HCT116 (cell line): ENCODE data around the gene SYCE3. TPM values are rescaled to one million over a fixed set of nuclear protein-coding genes. Genes with fewer than 3 reads are reported as not detected.

ENCODE experiments used
- ATAC-seq: fragments of 200-7000 bp; cut with Tn5 transposase; 2 replicates; pipeline ENCODE4 v1.9.1; 2020; ENCODE audit warnings: mild to moderate bottlenecking, moderate library complexity
- BruUV-seq: library from RNA; stranded (reverse); fragments of 400-500 nt; replicated peaks from 2 replicates; lab custom pipeline; 2021; lab: Mats Ljungman, UMichigan
- CTCF ChIA-PET: fragments of 300-600 bp; sonication (Branson Sonifier 250); formaldehyde crosslinking; loops from one replicate; lab custom pipeline; 2021; ENCODE audit warnings: antibody characterized with exemption; lab: Charles Lee
- POLR2A ChIA-PET: fragments of 300-600, 350-600 bp; sonication (Branson Sonifier 250); formaldehyde crosslinking; loops from one replicate; lab custom pipeline; 2021; ENCODE audit warnings: antibody characterized with exemption; lab: Charles Lee
- RAD21 ChIA-PET, 2 experiments: fragments of 300-600 bp; sonication (Branson Sonifier 250); formaldehyde crosslinking; loops; one replicate each; lab custom pipeline; 2023; ENCODE audit warnings: low total read pairs in 2 of 2; ENCODE audit not compliant: uncharacterized antibody in 2 of 2, unreplicated experiment in 2 of 2, low non-redundant PET in 1 of 2; lab: Charles Lee
- DNase-seq: peaks from one replicate; pipeline ENCODE4 v3.0.0-alpha.2; 2010; ENCODE audit warnings: low read depth, low spot score
- H2AFZ ChIP-seq: fragments of 200-600 bp; shearing (Covaris generic), sonication (generic); 2 replicates; pipeline ENCODE4 v1.6.1; 2017; ENCODE audit warnings: low read depth, mixed run types, mixed read lengths, antibody characterized with exemption, low read length; ENCODE audit not compliant: poor library complexity, severe bottlenecking
- H3K27ac ChIP-seq: 2 replicates; pipeline ENCODE4 v1.5.1; 2012; ENCODE audit warnings: low read depth, low read length
- H3K27me3 ChIP-seq: fragments of 200-600 bp; sonication (generic); 2 replicates; pipeline ENCODE4 v1.6.1; 2016; ENCODE audit warnings: mixed run types, low read length, mixed read lengths; ENCODE audit not compliant: insufficient read depth
- H3K36me3 ChIP-seq, 2 experiments: fragments of 200-500 bp in 1 of 2; fragments of 200-600 bp in 1 of 2; sonication (Bioruptor generic) in 1 of 2; sonication (generic) in 1 of 2; 2 replicates each; pipeline versions ENCODE4 v1.5.1 to v1.6.1; 2014 to 2016; ENCODE audit warnings: low read length in 2 of 2, inconsistent platforms in 1 of 2, mixed read lengths in 1 of 2, mixed run types in 1 of 2; ENCODE audit not compliant: insufficient read depth in 2 of 2, control insufficient read depth in 1 of 2
- H3K4me1 ChIP-seq, 2 experiments: fragments of 200-600 bp in 1 of 2; sonication (generic) in 1 of 2; 2 replicates each; pipeline versions ENCODE4 v1.5.1 to v1.6.1; 2012 to 2017; ENCODE audit warnings: low read length in 2 of 2, inconsistent platforms in 1 of 2, mild to moderate bottlenecking in 1 of 2, mixed read lengths in 1 of 2, mixed run types in 1 of 2, moderate library complexity in 1 of 2; ENCODE audit not compliant: insufficient read depth in 2 of 2, control insufficient read depth in 1 of 2
- H3K4me2 ChIP-seq: fragments of 200-600 bp; sonication (generic); 2 replicates; pipeline ENCODE4 v1.6.1; 2017; ENCODE audit warnings: mixed run types, low read length, mixed read lengths
- H3K4me3 ChIP-seq, 2 experiments: fragments of 200-600 bp in 1 of 2; sonication (generic) in 1 of 2; replicated peaks in 1 of 2; 2 replicates each; pipeline ENCODE4 v1.5.1; 2011 to 2016; ENCODE audit warnings: low read length in 2 of 2, control low read depth in 1 of 2, low read depth in 1 of 2, mild to moderate bottlenecking in 1 of 2, mixed read lengths in 1 of 2, mixed run types in 1 of 2
- H3K79me2 ChIP-seq: fragments of 200-600 bp; sonication (generic); 2 replicates; pipeline ENCODE4 v1.6.1; 2017; ENCODE audit warnings: mild to moderate bottlenecking, mixed run types, low read length, moderate library complexity, mixed read lengths; ENCODE audit not compliant: insufficient read depth
- H3K9ac ChIP-seq: fragments of 200-600 bp; sonication (generic); 2 replicates; pipeline ENCODE4 v1.6.1; 2016; ENCODE audit warnings: low read length, mixed read lengths
- H3K9me2 ChIP-seq: fragments of 200-600 bp; sonication (generic), shearing (Covaris generic); 2 replicates; pipeline ENCODE4 v1.6.1; 2017; ENCODE audit warnings: mixed run types, mild to moderate bottlenecking, moderate library complexity; ENCODE audit not compliant: insufficient read depth
- H3K9me3 ChIP-seq, 2 experiments: fragments of 200-500 bp in 1 of 2; fragments of 200-600 bp in 1 of 2; sonication (Bioruptor generic) in 1 of 2; sonication (generic) in 1 of 2; 2 replicates each; pipeline ENCODE4 v1.6.1; 2014 to 2017; ENCODE audit warnings: low read length in 2 of 2, mixed read lengths in 2 of 2, inconsistent platforms in 1 of 2, low read depth in 1 of 2, mild to moderate bottlenecking in 1 of 2, mixed run types in 1 of 2, moderate library complexity in 1 of 2; ENCODE audit not compliant: control insufficient read depth in 1 of 2, insufficient read depth in 1 of 2
- H4K20me1 ChIP-seq: fragments of 200-600 bp; sonication (generic), shearing (Covaris generic); 2 replicates; pipeline ENCODE4 v1.6.1; 2017; ENCODE audit warnings: mixed run types, mild to moderate bottlenecking, moderate library complexity; ENCODE audit not compliant: insufficient read depth
- CBX3 ChIP-seq: IDR thresholded peaks from 2 replicates; pipeline ENCODE4 v1.6.1; 2012; ENCODE audit warnings: low read depth
- CEBPB ChIP-seq: IDR thresholded peaks from 2 replicates; pipeline ENCODE4 v1.6.1; 2012; ENCODE audit warnings: low read depth
- CTCF ChIP-seq, 3 experiments: fragments of 200-600 bp in 1 of 3; sonication (generic) in 1 of 3; IDR thresholded peaks in 2 of 3; conservative IDR thresholded peaks in 1 of 3; 2 replicates each; pipeline ENCODE4 v1.5.1; 2012 to 2017; ENCODE audit warnings: low read depth in 2 of 3, low read length in 2 of 3, antibody characterized with exemption in 1 of 3, borderline replicate concordance in 1 of 3, control low read depth in 1 of 3, mild to moderate bottlenecking in 1 of 3, mixed read lengths in 1 of 3, mixed run types in 1 of 3, moderate library complexity in 1 of 3; ENCODE audit not compliant: insufficient read depth in 1 of 3
- EGR1 ChIP-seq: IDR thresholded peaks from 2 replicates; pipeline ENCODE4 v1.6.1; 2012; ENCODE audit warnings: low read depth
- ELF1 ChIP-seq: IDR thresholded peaks from 2 replicates; pipeline ENCODE4 v1.6.1; 2012; ENCODE audit warnings: low read depth, borderline replicate concordance
- EZH2 ChIP-seq: fragments of 200-600 bp; sonication (generic); IDR thresholded peaks from 2 replicates; pipeline ENCODE4 v1.6.1; 2017; ENCODE audit warnings: antibody characterized with exemption, mixed run types
- EZH2phosphoT487 ChIP-seq: fragments of 200-600 bp; IDR thresholded peaks from 2 replicates; pipeline ENCODE4 v1.6.1; 2018; ENCODE audit warnings: antibody characterized with exemption, borderline replicate concordance
- JUND ChIP-seq: IDR thresholded peaks from 2 replicates; pipeline ENCODE4 v1.6.1; 2012
- POLR2A ChIP-seq: IDR thresholded peaks from 2 replicates; pipeline ENCODE4 v1.7.0; 2011; ENCODE audit warnings: borderline replicate concordance; ENCODE audit not compliant: insufficient read depth, insufficient read length; ENCODE audit errors: extremely low read depth
- RAD21 ChIP-seq: IDR thresholded peaks from 2 replicates; pipeline ENCODE4 v1.6.1; 2012; ENCODE audit warnings: low read depth, mild to moderate bottlenecking
- SIN3A ChIP-seq: IDR thresholded peaks from 2 replicates; pipeline ENCODE4 v1.6.1; 2012; ENCODE audit warnings: low read depth
- SP1 ChIP-seq: IDR thresholded peaks from 2 replicates; pipeline ENCODE4 v1.6.1; 2012; ENCODE audit warnings: low read depth
- SRF ChIP-seq: IDR thresholded peaks from 2 replicates; pipeline ENCODE4 v1.6.1; 2012; ENCODE audit warnings: low read depth
- TCF7L2 ChIP-seq: IDR thresholded peaks from 2 replicates; pipeline ENCODE4 v1.7.0; 2011; ENCODE audit warnings: borderline replicate concordance, inconsistent platforms; ENCODE audit not compliant: insufficient read depth, insufficient read length; ENCODE audit errors: extremely low read depth
- YY1 ChIP-seq: IDR thresholded peaks from 2 replicates; pipeline ENCODE4 v1.6.1; 2011; ENCODE audit warnings: low read length, low read depth, moderate library complexity, mild to moderate bottlenecking; ENCODE audit not compliant: insufficient replicate concordance; ENCODE audit errors: extremely low read depth
- ZNF274 ChIP-seq: fragments of 200-500 bp; sonication (Bioruptor generic); IDR thresholded peaks from 2 replicates; pipeline ENCODE4 v1.6.1; 2014; ENCODE audit warnings: mild to moderate bottlenecking, low read depth, low read length, inconsistent platforms
- intact Hi-C: fragments of 100-400 bp; cut with micrococcal nuclease; formaldehyde crosslinking; loops from 2 replicates; pipeline ENCODE4 v1.10.0; 2022
- total RNA-seq: library from RNA; stranded (reverse); gene quantifications from one replicate; pipeline ENCODE4 v1.2.1, GENCODE V29; 2021; ENCODE audit not compliant: unreplicated experiment
- TF ChIP-seq, protein P1 (sequence below): IDR thresholded peaks from 2 replicates; pipeline ENCODE4 v1.6.1; 2012; ENCODE audit warnings: low read depth
- TF ChIP-seq, protein P2 (sequence below): IDR thresholded peaks from 2 replicates; pipeline ENCODE4 v1.6.1; 2012
- TF ChIP-seq, protein P3 (sequence below): IDR thresholded peaks from 2 replicates; pipeline ENCODE4 v1.6.1; 2012

The SYCE3 gene
- total RNA-seq, 1 experiment from 2014 or later = not detected

GRCh38 chr22:50506611-50507420 lies 55.9 kb downstream of the SYCE3 start (continued):
- no peak for TF ChIP-seq CTCF (IDR thresholded peaks at IDR 0.05 in 2 of 3, conservative IDR thresholded peaks at IDR 0.05 in 1 of 3; ENCODE audit: borderline replicate concordance in 1 of 3, insufficient read depth in 1 of 3, low read depth in 2 of 3, low read length in 2 of 3)
- TF ChIP-seq POLR2A = no peak
- no peak for TF ChIP-seq ZNF274
- no peak for TF ChIP-seq YY1
- TF ChIP-seq RAD21 = no peak
- no peak for TF ChIP-seq SIN3A

GRCh38 chr22:50505776-50506610 lies 56.7 kb downstream of the SYCE3 start:
- peak overlapping the region; percentile 93 for H3K4me2 ChIP-seq
- no peaks in the 10 kb centered on the region for H3K9me3 ChIP-seq
- RAD21 ChIA-PET = no interaction called here
- peaks cover 0 to 8% of the 10 kb centered on the region in 2 experiments; a peak in 1 of 4 replicates for H3K36me3 ChIP-seq
- H3K79me2 ChIP-seq = peaks cover 44% of the 10 kb centered on the region
- H3K4me3 ChIP-seq = peak overlapping the region; percentile 67 to 99
- no peaks in the 10 kb centered on the region for H3K27me3 ChIP-seq
- no peak overlapping the region for H2AFZ ChIP-seq
- POLR2A ChIA-PET = no interaction called here
- H3K4me1 ChIP-seq = peaks cover 10 to 17% of the 10 kb centered on the region in 2 experiments
- intact Hi-C loops = no loop called here
- peak overlapping the region; percentile 94; the same call in 1 of the 2 replicates for H3K9ac ChIP-seq
- peak overlapping the region; percentile 18; the same call in 1 of the 2 replicates for H3K27ac ChIP-seq
- no peaks in the 10 kb centered on the region for H3K9me2 ChIP-seq
- no peaks in the 10 kb centered on the region for H4K20me1 ChIP-seq
- ATAC-seq (no peak), DNase-seq (no peak)
- no TSS peak for BruUV-seq
- CTCF ChIA-PET = no interaction called here
- TF ChIP-seq SP1 (no peak), EZH2 (no peak), YY1 (no peak), TCF7L2 (no peak), SRF (no peak), EZH2phosphoT487 (no peak), CEBPB (no peak), JUND (no peak), ELF1 (no peak), CBX3 (no peak), EGR1 (no peak)
- TF ChIP-seq, protein P1, sequence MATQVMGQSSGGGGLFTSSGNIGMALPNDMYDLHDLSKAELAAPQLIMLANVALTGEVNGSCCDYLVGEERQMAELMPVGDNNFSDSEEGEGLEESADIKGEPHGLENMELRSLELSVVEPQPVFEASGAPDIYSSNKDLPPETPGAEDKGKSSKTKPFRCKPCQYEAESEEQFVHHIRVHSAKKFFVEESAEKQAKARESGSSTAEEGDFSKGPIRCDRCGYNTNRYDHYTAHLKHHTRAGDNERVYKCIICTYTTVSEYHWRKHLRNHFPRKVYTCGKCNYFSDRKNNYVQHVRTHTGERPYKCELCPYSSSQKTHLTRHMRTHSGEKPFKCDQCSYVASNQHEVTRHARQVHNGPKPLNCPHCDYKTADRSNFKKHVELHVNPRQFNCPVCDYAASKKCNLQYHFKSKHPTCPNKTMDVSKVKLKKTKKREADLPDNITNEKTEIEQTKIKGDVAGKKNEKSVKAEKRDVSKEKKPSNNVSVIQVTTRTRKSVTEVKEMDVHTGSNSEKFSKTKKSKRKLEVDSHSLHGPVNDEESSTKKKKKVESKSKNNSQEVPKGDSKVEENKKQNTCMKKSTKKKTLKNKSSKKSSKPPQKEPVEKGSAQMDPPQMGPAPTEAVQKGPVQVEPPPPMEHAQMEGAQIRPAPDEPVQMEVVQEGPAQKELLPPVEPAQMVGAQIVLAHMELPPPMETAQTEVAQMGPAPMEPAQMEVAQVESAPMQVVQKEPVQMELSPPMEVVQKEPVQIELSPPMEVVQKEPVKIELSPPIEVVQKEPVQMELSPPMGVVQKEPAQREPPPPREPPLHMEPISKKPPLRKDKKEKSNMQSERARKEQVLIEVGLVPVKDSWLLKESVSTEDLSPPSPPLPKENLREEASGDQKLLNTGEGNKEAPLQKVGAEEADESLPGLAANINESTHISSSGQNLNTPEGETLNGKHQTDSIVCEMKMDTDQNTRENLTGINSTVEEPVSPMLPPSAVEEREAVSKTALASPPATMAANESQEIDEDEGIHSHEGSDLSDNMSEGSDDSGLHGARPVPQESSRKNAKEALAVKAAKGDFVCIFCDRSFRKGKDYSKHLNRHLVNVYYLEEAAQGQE = no peak
- TF ChIP-seq, protein P2, sequence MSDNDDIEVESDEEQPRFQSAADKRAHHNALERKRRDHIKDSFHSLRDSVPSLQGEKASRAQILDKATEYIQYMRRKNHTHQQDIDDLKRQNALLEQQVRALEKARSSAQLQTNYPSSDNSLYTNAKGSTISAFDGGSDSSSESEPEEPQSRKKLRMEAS = no peak
- TF ChIP-seq, protein P3, sequence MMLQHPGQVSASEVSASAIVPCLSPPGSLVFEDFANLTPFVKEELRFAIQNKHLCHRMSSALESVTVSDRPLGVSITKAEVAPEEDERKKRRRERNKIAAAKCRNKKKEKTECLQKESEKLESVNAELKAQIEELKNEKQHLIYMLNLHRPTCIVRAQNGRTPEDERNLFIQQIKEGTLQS = no peak
